Measurements from ENCODE around the gene ZNF462.

Gene ZNF462

DNA sequence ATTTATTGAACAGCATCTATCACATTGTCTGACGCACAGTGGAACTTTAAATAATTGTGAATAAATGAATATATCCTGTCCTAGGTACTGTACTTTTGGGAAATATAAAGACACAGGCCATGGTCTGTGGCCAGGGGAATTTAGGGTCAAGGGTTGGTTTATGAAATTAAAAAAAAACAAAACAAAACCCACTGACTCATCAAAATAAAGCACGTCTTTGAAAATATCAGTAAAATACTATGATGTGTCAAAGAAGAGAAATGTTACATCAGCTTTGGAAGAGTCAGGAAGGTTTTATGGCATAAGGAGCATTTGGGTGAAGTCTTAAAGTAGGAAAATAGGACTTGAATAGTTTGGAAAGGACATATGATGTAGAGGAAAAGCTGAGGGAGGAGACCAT, 70.5 kb downstream of the ZNF462 start:
- ATAC-seq (ENCODE audit: low read depth) (no peak), DNase-seq (ENCODE audit: low spot score in 2 of 2) (no peak)
- no peaks in the 10 kb centered on the region for H3K27me3 Mint-ChIP-seq
- H3K9me3 Mint-ChIP-seq, result peaks cover 6% of the 10 kb centered on the region
- no peak overlapping the region for H3K4me3 Mint-ChIP-seq
- no peaks in the 10 kb centered on the region for H3K36me3 Mint-ChIP-seq
- H3K4me1 Mint-ChIP-seq, result no peaks in the 10 kb centered on the region
- H3K27ac Mint-ChIP-seq, result no peak overlapping the region

DNA sequence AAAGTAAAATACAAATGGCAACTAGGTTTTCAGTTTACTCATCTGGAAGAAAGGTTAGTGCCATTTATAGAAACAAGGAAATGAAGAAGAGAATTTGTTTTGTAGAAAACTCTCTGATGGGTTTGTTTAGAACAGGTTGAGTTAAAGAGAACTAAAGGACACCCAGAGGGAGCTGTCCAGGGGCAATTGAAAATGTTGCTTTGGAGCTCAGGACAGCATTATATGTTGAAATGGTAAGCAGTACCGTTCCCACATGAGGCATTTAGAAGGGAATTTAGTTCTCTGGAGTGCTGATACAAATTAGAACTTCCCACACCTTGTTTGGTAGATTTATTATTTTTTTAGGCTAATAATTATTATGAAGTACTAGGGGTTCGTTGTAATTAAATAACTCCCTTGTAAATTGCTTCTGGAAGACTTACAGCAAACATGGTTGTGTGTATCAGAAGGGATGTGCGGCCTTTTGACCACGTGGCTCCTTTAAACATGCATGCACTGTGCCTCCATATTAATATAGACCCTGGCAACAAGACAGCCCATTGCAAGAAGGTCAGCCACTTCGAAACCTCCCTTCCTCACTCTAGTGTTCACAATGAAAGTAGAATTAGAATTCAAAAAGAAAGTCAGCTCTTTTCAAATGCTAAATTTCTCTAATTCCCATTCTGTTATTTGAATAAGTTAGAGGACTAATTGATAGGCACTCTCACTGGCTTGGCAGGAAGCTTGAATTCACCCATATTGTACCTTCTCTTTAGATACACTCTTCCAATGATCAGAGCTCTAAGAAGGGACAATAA, 71.7 kb downstream of the ZNF462 start:
- Mint-ChIP-seq H3K27me3 (no peaks in the 10 kb centered on the region), H3K36me3 (no peaks in the 10 kb centered on the region), H3K4me3 (no peak overlapping the region), H3K4me1 (no peaks in the 10 kb centered on the region), H3K9me3 (peaks cover 6% of the 10 kb centered on the region), H3K27ac (no peak overlapping the region)
- DNase-seq (ENCODE audit: low spot score in 2 of 2) (no peak), ATAC-seq (ENCODE audit: low read depth) (no peak)

DNA sequence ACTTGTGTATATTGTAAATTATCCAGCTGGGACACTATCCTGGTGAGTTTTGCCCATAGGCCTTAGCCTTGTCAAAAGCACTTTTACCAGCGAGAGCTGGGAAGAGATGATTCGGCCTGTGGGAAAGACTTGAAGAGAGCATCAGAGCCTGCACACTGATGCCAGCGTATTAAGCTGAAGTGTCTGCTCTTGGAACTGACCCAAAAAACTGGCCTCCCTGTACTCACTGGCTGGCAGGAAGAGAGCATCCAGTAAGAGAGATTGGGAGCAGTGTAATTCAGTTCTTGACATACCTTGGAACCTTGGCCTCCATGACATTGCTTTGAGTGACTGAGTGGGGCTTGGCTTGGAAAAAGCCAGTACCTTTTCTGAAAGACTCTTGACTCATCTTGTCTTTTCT, 73.7 kb downstream of the ZNF462 start:
- H3K36me3 Mint-ChIP-seq, result no peaks in the 10 kb centered on the region
- no peaks in the 10 kb centered on the region for H3K27me3 Mint-ChIP-seq
- DNase-seq (ENCODE audit: low spot score in 2 of 2), result no peak
- no peaks in the 10 kb centered on the region for H3K4me1 Mint-ChIP-seq
- H3K27ac Mint-ChIP-seq, result no peak overlapping the region
- ATAC-seq (ENCODE audit: low read depth), result no peak
- no peaks in the 10 kb centered on the region for H3K9me3 Mint-ChIP-seq
- H3K4me3 Mint-ChIP-seq, result no peak overlapping the region

DNA sequence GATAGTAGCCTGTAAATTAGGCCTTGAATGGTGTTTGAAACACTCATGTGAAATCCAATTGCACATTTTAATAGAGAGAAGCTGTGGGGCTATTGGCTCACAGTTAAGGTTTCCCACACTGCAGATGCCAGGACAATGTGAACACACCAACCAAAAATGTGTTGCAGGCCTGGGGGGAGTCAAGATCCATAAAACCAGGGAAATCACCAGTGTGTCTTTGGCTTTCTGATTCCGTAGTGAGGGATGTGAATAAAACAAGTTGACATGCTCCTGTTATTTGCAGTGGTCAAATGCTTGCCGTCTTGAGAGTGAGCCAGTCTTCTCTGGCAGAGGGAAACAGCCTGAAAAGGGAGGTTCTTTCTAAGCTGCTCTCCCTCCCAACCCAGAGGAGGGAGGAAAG, 79.0 kb downstream of the ZNF462 start:
- Mint-ChIP-seq H3K4me1 (no peaks in the 10 kb centered on the region), H3K27ac (no peak overlapping the region)

DNA sequence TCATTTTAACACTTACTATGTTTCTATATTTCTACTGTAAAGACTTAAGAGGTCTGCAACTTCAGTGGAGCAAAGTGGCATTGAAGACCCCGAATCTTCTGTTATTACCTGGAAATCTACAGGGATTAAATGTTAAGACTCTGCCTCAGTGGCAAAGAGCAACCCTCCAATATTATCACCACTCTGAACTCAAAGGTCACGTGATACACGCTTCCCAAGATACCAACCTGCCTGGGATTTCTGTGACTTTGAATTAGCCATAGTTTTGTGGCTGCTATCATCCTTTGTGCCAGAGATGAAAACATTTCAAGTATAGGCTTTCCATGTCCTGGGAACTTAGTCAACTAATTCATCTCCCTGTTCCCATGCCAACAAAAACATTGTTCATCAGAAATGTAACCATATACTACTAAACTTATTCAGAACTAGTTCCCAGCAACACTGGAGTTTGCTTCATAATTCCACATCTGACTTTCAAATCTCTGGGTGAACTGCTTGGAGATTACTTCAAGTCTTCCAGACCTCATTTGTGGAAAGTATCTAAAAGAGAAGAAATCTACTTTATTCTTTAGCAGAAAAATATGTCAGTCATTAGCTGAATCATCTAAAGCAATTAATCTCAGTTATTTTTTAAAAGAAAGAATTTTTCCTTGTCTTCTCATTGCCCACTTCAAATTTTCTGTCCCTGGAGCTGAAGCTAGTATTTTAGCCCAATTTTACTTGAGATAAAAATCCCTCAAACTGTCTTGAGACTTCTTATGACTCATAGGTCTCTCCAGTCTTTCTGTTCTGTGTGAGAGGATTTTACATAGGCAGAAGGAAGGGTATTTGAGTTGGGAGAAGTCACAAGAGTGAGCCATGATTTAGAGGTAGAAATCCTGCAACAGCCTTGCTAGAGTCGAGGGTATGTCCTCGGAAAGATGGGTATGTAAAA, 83.0 kb downstream of the ZNF462 start:
- Mint-ChIP-seq H3K27ac (no peak overlapping the region), H3K27me3 (no peaks in the 10 kb centered on the region), H3K4me1 (no peaks in the 10 kb centered on the region), H3K9me3 (no peaks in the 10 kb centered on the region), H3K4me3 (no peak overlapping the region), H3K36me3 (no peaks in the 10 kb centered on the region)
- ATAC-seq (ENCODE audit: low read depth), result no peak
- no peak for DNase-seq (ENCODE audit: low spot score in 2 of 2)

More for the DNA sequence above, 79.0 kb downstream of the ZNF462 start:
- Mint-ChIP-seq H3K9me3 (no peaks in the 10 kb centered on the region), H3K36me3 (no peaks in the 10 kb centered on the region), H3K27me3 (no peaks in the 10 kb centered on the region), H3K4me3 (no peak overlapping the region)
- no peak for DNase-seq (ENCODE audit: low spot score in 2 of 2)
- ATAC-seq (ENCODE audit: low read depth), result no peak

DNA sequence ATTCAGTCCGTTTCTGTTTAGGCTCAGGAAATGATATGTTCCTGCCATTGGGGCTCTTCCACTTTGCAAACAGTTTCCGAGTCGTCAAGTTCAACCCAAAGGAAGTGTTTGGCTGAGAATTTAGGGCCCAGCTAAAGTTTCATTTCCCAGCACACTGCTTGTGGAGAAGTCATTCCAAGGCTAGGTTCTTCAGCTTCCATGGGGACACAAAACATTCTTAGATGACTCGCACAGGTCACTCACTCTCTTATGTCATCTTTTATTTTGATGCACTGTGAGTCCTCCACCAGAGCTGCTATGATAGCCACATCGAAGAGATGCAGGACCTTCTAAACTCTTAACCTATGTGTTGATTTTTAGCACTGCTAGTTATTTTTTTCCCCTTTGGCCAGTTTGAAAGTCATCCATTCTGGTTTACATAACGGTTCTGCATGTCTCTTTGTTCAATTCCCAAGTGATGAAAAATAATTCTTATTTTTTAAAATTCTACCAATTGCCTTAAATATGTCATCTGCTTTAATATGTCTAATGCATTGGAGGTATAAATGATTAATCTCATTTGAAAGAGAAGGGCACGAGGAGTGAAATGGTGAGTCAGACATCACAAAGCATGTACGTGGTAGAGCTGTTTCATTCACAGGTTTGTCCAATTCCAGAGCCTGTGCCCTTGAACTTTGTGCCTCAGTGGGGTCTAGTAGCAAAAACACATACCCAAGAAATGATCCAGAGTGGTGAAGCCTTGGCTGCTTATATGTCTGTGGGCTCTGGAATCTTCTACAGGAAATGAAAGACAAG, 84.3 kb downstream of the ZNF462 start:
- H3K27ac Mint-ChIP-seq, result no peak overlapping the region
- peaks cover 1% of the 10 kb centered on the region for H3K9me3 Mint-ChIP-seq
- no peak for DNase-seq (ENCODE audit: low spot score in 2 of 2)
- no peak overlapping the region for H3K4me3 Mint-ChIP-seq
- no peaks in the 10 kb centered on the region for H3K36me3 Mint-ChIP-seq
- peaks cover 1% of the 10 kb centered on the region for H3K27me3 Mint-ChIP-seq
- no peaks in the 10 kb centered on the region for H3K4me1 Mint-ChIP-seq
- no peak for ATAC-seq (ENCODE audit: low read depth)

DNA sequence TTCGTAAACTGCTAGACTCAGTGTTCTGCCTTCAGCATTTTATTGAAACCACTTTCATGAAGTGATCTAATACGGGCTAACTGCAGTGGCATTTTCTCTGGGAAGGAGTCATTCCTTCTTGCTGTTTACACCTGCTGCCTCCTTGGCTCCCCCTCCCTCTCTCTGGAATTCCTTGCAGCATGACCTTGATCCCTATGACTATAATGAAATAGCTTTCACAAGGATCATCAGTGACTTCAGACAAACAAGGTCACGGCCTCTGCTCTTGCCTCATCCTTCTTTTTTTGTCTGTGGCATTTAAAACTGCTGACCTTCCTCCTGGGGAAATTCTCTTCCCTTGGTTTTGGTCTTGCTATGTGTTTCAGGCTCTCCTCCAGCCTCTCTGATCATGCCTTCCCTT, 90.2 kb downstream of the ZNF462 start:
- H3K27ac Mint-ChIP-seq, result no peak overlapping the region
- H3K4me1 Mint-ChIP-seq, result no peaks in the 10 kb centered on the region
- ATAC-seq (ENCODE audit: low read depth) (no peak), DNase-seq (ENCODE audit: low spot score in 2 of 2) (no peak)
- peaks cover 4% of the 10 kb centered on the region for H3K9me3 Mint-ChIP-seq
- no peaks in the 10 kb centered on the region for H3K36me3 Mint-ChIP-seq
- peaks cover 8% of the 10 kb centered on the region for H3K27me3 Mint-ChIP-seq
- no peak overlapping the region for H3K4me3 Mint-ChIP-seq

DNA sequence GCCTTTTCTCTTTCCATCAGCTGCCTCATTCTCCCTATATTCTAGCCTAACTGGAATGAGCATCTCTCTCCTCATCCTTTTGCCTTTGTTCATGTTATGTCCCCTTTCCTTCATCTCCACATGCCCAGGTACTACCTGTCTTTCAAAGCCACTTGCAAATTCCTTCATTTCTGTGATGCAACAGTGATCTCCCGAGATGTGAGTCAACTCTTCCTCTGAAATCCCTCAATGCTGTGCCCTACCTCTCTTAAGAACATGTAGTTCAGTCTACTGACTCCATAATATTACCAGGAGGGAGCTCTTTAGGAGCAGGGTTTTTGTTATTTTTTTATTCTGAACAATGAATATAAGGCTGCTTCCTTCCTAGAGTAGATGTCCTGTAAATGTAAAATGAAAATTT, 91.6 kb downstream of the ZNF462 start:
- H3K36me3 Mint-ChIP-seq, result no peaks in the 10 kb centered on the region
- H3K27ac Mint-ChIP-seq, result no peak overlapping the region
- H3K4me1 Mint-ChIP-seq, result no peaks in the 10 kb centered on the region
- peaks cover 4% of the 10 kb centered on the region for H3K9me3 Mint-ChIP-seq
- no peak for DNase-seq (ENCODE audit: low spot score in 2 of 2)
- ATAC-seq (ENCODE audit: low read depth), result no peak
- peaks cover 10% of the 10 kb centered on the region for H3K27me3 Mint-ChIP-seq
- no peak overlapping the region for H3K4me3 Mint-ChIP-seq

DNA sequence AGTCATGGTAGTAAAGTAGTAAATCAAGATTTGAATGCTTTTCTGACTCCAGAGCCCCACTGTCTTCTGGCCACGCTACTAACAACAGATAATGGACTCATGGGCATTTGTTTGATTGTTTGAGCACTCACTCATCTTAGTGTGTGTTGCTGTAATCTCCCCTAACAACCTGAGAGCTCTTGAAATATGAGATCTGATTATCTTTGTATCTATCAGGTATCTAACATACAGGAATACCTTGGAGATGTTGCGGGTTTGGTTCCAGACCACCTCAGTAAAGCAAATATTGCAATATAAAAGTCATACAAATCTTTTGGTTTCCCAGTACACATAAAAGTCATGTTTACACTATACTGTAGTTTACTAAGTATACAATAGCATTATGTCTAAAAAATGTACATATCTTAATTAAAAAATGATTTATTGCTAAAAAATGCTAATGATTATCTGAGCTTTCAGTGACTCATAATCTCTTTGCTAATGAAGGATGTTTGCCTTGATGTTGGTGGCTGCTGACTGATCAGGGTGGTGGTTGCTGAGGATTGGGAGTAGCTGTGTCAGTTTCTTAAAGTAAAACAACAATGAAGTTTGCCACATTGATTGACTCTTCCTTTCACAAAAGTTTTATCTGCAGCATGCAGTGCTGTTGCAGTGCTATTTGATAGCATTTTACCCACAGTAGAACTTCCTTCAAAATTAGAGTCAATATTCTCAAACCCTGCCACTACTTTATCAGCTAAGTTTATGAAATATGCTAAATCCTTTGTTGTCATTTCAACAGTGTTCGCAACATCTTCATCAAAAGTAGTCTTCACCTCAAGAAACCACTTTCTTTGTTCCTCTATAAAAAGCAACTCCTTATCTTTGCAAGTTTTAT, 92.2 kb downstream of the ZNF462 start:
- Mint-ChIP-seq H3K36me3 (no peaks in the 10 kb centered on the region), H3K27ac (no peak overlapping the region), H3K9me3 (peaks cover 4% of the 10 kb centered on the region), H3K4me3 (no peak overlapping the region), H3K4me1 (no peaks in the 10 kb centered on the region), H3K27me3 (peaks cover 10% of the 10 kb centered on the region)
- no peak for DNase-seq (ENCODE audit: low spot score in 2 of 2)
- no peak for ATAC-seq (ENCODE audit: low read depth)

DNA sequence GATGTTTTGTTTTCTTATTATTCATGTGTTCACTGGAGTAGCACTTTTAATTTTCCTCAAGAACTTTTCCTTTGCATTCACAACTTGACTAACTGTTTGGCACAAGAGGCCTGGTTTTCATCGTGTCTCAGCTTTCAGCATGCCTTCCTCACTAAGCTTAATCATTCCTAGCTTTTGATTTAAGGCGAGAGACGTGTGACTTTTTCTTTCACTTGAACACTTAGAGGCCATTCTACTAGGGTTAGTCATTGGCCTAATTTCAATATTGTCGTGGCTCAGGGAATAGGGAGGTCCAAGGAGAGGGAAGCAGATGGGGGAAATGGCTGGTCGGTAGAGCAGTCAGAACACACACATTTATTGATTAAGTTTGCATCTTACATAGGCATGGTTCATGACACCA, 94.0 kb downstream of the ZNF462 start:
- Mint-ChIP-seq H3K9me3 (peaks cover 8% of the 10 kb centered on the region), H3K4me1 (no peaks in the 10 kb centered on the region)

DNA sequence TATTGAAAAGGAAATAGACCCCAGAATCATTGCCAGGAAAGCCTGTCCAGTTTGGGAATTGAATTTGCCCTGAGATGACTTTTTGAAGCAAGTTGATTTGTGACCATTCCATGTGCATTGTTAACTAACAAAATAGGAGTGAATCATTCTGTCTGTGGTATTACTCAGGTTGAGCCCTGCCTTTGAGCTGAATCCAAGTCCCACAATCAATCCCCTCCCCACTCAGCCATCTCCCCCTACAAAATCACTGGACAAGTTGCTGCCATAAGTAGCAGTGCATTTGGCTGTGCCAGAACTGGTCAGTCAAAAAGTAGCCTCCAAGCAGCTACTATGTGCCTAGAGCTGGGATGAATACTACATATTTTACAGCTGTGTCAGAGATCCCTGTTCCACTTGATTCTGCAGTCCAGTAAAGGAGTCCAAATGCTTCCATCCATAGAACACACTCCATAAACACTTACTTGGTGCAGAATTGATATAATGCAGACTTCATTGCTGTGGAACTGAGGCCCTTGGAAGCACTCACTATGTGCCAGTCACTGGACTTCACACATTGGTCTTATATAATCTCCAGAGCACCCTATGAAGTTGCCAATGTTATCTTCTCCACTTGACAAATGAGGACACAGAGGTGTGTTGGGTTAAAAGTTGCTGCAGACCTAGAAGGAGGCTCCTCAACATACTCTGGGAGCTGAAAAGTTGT, 96.1 kb downstream of the ZNF462 start:
- no peak overlapping the region for H3K4me3 Mint-ChIP-seq
- ATAC-seq (ENCODE audit: low read depth) (no peak), DNase-seq (ENCODE audit: low spot score in 2 of 2) (no peak)
- peaks cover 4% of the 10 kb centered on the region for H3K27me3 Mint-ChIP-seq
- H3K9me3 Mint-ChIP-seq, result peaks cover 5% of the 10 kb centered on the region
- no peaks in the 10 kb centered on the region for H3K4me1 Mint-ChIP-seq
- H3K36me3 Mint-ChIP-seq, result no peaks in the 10 kb centered on the region
- no peak overlapping the region for H3K27ac Mint-ChIP-seq

More for the DNA sequence above, 94.0 kb downstream of the ZNF462 start:
- no peaks in the 10 kb centered on the region for H3K36me3 Mint-ChIP-seq
- no peak for DNase-seq (ENCODE audit: low spot score in 2 of 2)
- H3K4me3 Mint-ChIP-seq, result no peak overlapping the region
- ATAC-seq (ENCODE audit: low read depth), result no peak
- H3K27me3 Mint-ChIP-seq, result peaks cover 8% of the 10 kb centered on the region
- no peak overlapping the region for H3K27ac Mint-ChIP-seq

DNA sequence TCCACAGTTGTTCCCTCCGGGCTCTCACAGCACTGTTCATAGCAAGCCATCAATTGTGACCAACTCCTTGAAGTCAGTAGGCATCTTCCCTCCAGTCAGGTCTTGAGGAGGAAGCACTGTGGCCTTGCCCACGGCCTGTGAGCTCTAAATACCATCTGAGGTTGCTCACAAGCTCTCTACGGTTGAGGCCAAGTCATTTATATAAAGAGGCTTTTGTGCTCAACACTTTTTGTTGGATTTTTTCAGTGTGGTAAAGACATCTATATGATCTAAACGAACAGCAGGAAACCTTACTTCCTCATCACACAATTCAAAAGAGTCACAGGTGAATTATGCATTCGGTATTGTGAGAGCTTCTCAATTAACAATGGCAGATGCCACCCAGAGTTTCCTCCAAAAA, 97.3 kb downstream of the ZNF462 start:
- H3K4me1 Mint-ChIP-seq, result no peaks in the 10 kb centered on the region
- ATAC-seq (ENCODE audit: low read depth) (no peak), DNase-seq (ENCODE audit: low spot score in 2 of 2) (no peak)
- no peaks in the 10 kb centered on the region for H3K36me3 Mint-ChIP-seq
- H3K27ac Mint-ChIP-seq, result no peak overlapping the region
- peaks cover 5% of the 10 kb centered on the region for H3K9me3 Mint-ChIP-seq
- peaks cover 2% of the 10 kb centered on the region for H3K27me3 Mint-ChIP-seq
- no peak overlapping the region for H3K4me3 Mint-ChIP-seq

DNA sequence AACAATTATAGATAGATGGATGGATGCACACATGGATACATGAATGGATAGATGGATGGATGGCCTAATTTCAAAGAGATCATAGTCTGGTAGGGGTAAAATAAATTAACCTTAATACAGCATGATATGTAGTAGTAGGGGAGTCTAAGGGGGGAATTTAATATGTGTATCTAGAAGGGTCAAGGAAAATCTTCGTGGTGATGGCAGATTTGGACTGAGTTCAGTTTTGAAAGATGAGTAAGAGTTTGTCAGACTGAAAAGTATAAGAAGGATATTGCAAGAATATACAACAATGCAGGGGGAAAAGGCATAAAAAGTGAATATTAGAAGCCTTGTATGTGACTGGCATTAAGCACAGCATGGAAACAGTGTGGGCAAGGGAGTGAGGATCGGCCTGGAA, 98.7 kb downstream of the ZNF462 start:
- Mint-ChIP-seq H3K36me3 (no peaks in the 10 kb centered on the region), H3K27ac (no peak overlapping the region), H3K4me3 (no peak overlapping the region), H3K27me3 (peaks cover 2% of the 10 kb centered on the region), H3K4me1 (no peaks in the 10 kb centered on the region), H3K9me3 (peaks cover 6% of the 10 kb centered on the region)
- DNase-seq (ENCODE audit: low spot score in 2 of 2) (no peak), ATAC-seq (ENCODE audit: low read depth) (no peak)

All from memory B cell (primary cell).